MV-4-11 (cell line): ENCODE data around the gene NR2E1.

Experiments used
- DNase-seq: peaks from one replicate; lab custom pipeline; 2025; lab: John Stamatoyannopoulos, UW

The NR2E1 gene

GRCh38 chr6:108156180-108156937 lies 9.5 kb upstream of the NR2E1 start:
- DNase-seq, result no peak

- no peak for DNase-seq
These were observed 8.9 kb upstream of the NR2E1 start for GRCh38 chr6:108156938-108157233.

GRCh38 chr6:108157234-108157980 lies 8.4 kb upstream of the NR2E1 start:
- DNase-seq, result no peak

- DNase-seq, result no peak
These were observed 7.8 kb upstream of the NR2E1 start for GRCh38 chr6:108157981-108158525.

- DNase-seq, result no peak
These were observed 5.8 kb upstream of the NR2E1 start for GRCh38 chr6:108159981-108160380.

GRCh38 chr6:108161724-108162282 lies 4.0 kb upstream of the NR2E1 start:
- DNase-seq, result no peak

GRCh38 chr6:108163267-108163643 lies 2.6 kb upstream of the NR2E1 start:
- DNase-seq, result no peak

GRCh38 chr6:108163644-108164542 lies 1.9 kb upstream of the NR2E1 start:
- DNase-seq, result no peak

- DNase-seq, result no peak
These were observed 1.3 kb upstream of the NR2E1 start for GRCh38 chr6:108164543-108164814.

GRCh38 chr6:108164815-108165706 lies 761 bp upstream of the NR2E1 start:
- no peak for DNase-seq

GRCh38 chr6:108166664-108167448 lies 1.0 kb downstream of the NR2E1 start:
- no peak for DNase-seq

- no peak for DNase-seq
These were observed 1.7 kb downstream of the NR2E1 start for GRCh38 chr6:108167449-108168089.

GRCh38 chr6:108168090-108168463 lies 2.3 kb downstream of the NR2E1 start:
- DNase-seq, result no peak

GRCh38 chr6:108168501-108169463 lies 3.0 kb downstream of the NR2E1 start:
- DNase-seq, result peak; percentile 19

GRCh38 chr6:108169464-108170331 lies 3.9 kb downstream of the NR2E1 start:
- no peak for DNase-seq

- no peak for DNase-seq
These were observed 4.8 kb downstream of the NR2E1 start for GRCh38 chr6:108170332-108171290.
